ENCODE results near the gene VSIG10. TPM values are rescaled to one million over a fixed set of nuclear protein-coding genes. Genes with fewer than 3 reads are reported as not detected.
A peak's percentile ranks its signal among the peaks of the same experiment; 100 is the strongest.

Gene VSIG10
- total and polyA plus RNA-seq, 2 of the 4 experiments (the other 2 are of a cell fraction) = 5.9 to 10.0 TPM

DNA sequence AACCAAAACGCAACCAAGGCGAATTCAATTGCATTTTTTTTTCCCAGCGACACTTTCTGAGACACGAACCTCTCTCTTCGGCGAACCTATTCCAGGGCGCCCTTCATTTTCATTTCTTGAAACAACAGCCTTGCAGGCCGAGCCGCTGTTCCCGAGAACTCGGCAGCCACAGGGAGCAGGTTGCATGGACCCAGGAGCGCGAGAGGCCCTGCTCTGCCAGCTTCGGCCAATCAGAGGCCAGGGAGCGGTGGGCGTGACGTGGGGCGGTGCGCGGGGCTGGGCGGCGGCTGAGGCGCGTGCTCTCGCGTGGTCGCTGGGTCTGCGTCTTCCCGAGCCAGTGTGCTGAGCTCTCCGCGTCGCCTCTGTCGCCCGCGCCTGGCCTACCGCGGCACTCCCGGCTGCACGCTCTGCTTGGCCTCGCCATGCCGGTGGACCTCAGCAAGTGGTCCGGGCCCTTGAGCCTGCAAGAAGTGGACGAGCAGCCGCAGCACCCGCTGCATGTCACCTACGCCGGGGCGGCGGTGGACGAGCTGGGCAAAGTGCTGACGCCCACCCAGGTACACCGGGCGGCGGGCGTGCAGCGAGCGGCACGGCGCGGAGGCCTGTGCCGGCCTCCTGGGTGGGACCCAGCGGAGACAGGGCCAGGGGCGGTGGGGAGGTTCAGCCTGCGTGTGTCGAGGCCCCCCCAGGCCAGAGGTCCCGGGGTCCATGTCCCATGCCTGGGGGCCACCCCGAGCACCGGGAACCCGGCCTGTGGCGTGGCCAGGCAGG lies 32.2 kb upstream of the VSIG10 start, which contains the start of gene PEBP1:
PEBP1 (plus strand) TSS at position 337 of the 771 bp plus-strand sequence; CDS start at position 423, 86 bp downstream.
- H3K9ac ChIP-seq (ENCODE audit: low read depth, low read length) = peak within 1 kb of the TSS; percentile 84
- H3K23ac ChIP-seq (ENCODE audit: low read depth, low read length) = peak within 1 kb of the TSS; percentile 60
- no peak within 1 kb of the TSS for H2BK15ac ChIP-seq (ENCODE audit: low read depth, low read length)
- peak within 1 kb of the TSS; percentile 58 for H3K4ac ChIP-seq (ENCODE audit: low read depth, low read length)
- peak within 1 kb of the TSS; percentile 51 for H2BK5ac ChIP-seq (ENCODE audit: low read depth, low read length, poor library complexity, severe bottlenecking)
- H3K36me3 ChIP-seq (ENCODE audit: control insufficient read depth, insufficient read depth, low read length) = peaks cover 12% of the 10 kb centered on the region
- peak within 1 kb of the TSS; percentile 97 for H2AFZ ChIP-seq (replicated peaks; ENCODE audit: low read length, poor library complexity)
- H3K4me3 ChIP-seq (ENCODE audit: insufficient read depth, low read depth, low read length) = peak within 1 kb of the TSS; percentile 78
- peak within 1 kb of the TSS; percentile 72; the same call in 1 of the 2 replicates for H2AK5ac ChIP-seq (ENCODE audit: low read depth, low read length)
- peak within 1 kb of the TSS; percentile 42 for H3K27ac ChIP-seq (ENCODE audit: insufficient read depth, low read length)
- DNase-seq (peak; percentile 84), ATAC-seq (ENCODE audit: low read depth) (peak; percentile 99)
- peaks cover 11 to 37% of the 10 kb centered on the region in 2 experiments for H3K79me1 ChIP-seq (ENCODE audit: low read depth in 1 of 2, low read length in 2 of 2)
- TF ChIP-seq, protein P1, sequence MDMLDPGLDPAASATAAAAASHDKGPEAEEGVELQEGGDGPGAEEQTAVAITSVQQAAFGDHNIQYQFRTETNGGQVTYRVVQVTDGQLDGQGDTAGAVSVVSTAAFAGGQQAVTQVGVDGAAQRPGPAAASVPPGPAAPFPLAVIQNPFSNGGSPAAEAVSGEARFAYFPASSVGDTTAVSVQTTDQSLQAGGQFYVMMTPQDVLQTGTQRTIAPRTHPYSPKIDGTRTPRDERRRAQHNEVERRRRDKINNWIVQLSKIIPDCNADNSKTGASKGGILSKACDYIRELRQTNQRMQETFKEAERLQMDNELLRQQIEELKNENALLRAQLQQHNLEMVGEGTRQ (IDR thresholded peaks at IDR 0.05; ENCODE audit: low read depth, low read length) = peak; percentile 63
- TF ChIP-seq MAZ (IDR thresholded peaks at IDR 0.05; ENCODE audit: borderline replicate concordance, low read depth, low read length) (peak; percentile 28; the same call in 1 of the 2 replicates), CEBPB (IDR thresholded peaks at IDR 0.05; ENCODE audit: low read depth, low read length) (no peak), POLR2A (IDR thresholded peaks at IDR 0.05; ENCODE audit: low read depth, low read length) (peak; percentile 67; the same call in 1 of the 2 replicates), MXI1 (IDR thresholded peaks at IDR 0.05; ENCODE audit: borderline replicate concordance, low read depth, low read length) (peak; percentile 95)
- TF ChIP-seq, protein P2, sequence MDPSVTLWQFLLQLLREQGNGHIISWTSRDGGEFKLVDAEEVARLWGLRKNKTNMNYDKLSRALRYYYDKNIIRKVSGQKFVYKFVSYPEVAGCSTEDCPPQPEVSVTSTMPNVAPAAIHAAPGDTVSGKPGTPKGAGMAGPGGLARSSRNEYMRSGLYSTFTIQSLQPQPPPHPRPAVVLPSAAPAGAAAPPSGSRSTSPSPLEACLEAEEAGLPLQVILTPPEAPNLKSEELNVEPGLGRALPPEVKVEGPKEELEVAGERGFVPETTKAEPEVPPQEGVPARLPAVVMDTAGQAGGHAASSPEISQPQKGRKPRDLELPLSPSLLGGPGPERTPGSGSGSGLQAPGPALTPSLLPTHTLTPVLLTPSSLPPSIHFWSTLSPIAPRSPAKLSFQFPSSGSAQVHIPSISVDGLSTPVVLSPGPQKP (IDR thresholded peaks at IDR 0.05; ENCODE audit: borderline replicate concordance, low read depth, low read length) = no peak
- no peaks in the 10 kb centered on the region for H3K9me3 ChIP-seq (ENCODE audit: control insufficient read depth, insufficient read depth, low read length)
- H3K27me3 ChIP-seq (ENCODE audit: control insufficient read depth, insufficient read depth, low read length) = no peaks in the 10 kb centered on the region
- H4K20me1 ChIP-seq (ENCODE audit: insufficient read depth, low read length) = no peaks in the 10 kb centered on the region
- ChIA-PET CTCF (interaction anchor here (0.6 to 0.8 kb wide), 3 partner anchors 72 to 240 kb away, joined by 3 to 4 read pairs (median 3); no protein-coding TSS in a partner anchor), POLR2A (ENCODE audit: unreplicated experiment) (interaction anchor here (0.6 kb wide), 2 partner anchors 73 to 1762 kb away, joined by 9 to 16 read pairs; no protein-coding TSS in a partner anchor)
- peak within 1 kb of the TSS in 1 of 2 experiments; percentile 76; a peak in 1 of 4 replicates for H4K8ac ChIP-seq (ENCODE audit: low read depth in 2 of 2, low read length in 2 of 2)
- no TSS peak for BruUV-seq (replicated peaks)
- H2AK9ac ChIP-seq (replicated peaks; ENCODE audit: low read depth, low read length, poor library complexity) = peak within 1 kb of the TSS; percentile 95
- peak within 1 kb of the TSS; percentile 51; the same call in 1 of the 2 replicates for H4K91ac ChIP-seq (ENCODE audit: insufficient read depth, low read depth, low read length)
- peaks cover 5% of the 10 kb centered on the region; the same call in 1 of the 2 replicates for H3K9me1 ChIP-seq (ENCODE audit: insufficient read depth, low read length)
- peak within 1 kb of the TSS; percentile 57 for H3K56ac ChIP-seq (ENCODE audit: extremely low read depth, insufficient read depth, low read length)
- no peak within 1 kb of the TSS for H3K18ac ChIP-seq (ENCODE audit: low read depth, low read length)
- 1% methylated on average over 38 of the region's 70 CpGs; no CpG with 5 or more reads in 1 of the 2 experiments for WGBS, 2 experiments (ENCODE audit: extremely low coverage in 2 of 2, insufficient read length in 1 of 2)
- H3K14ac ChIP-seq (replicated peaks; ENCODE audit: low read depth, low read length) = peak within 1 kb of the TSS; percentile 48
- dilution Hi-C loops (cut with HindIII; ENCODE audit: low sequenced_read_pairs, unreplicated experiment) = no loop called here
- intact Hi-C loops (cut with micrococcal nuclease) = loop anchor here (2.0 to 5.0 kb wide), 3 partner anchors 74 to 1531 kb away; partner anchors contain the start of genes PRKAB1 and WSB2
- H2BK20ac ChIP-seq (ENCODE audit: low read depth, low read length) = no peak within 1 kb of the TSS
- H4K5ac ChIP-seq (ENCODE audit: low read depth, low read length) = no peak within 1 kb of the TSS; the same call in 1 of the 2 replicates
- H3K4me1 ChIP-seq (ENCODE audit: control insufficient read depth, insufficient read depth, low read length) = peaks cover 2% of the 10 kb centered on the region; the same call in 1 of the 2 replicates
- H3K4me2 ChIP-seq (ENCODE audit: low read depth, low read length) = peak within 1 kb of the TSS; percentile 92
- in situ Hi-C loops (cut with MboI; ENCODE audit: low sequenced_read_pairs) = loop anchor here (25.0 kb wide), 1 partner anchor 274 kb away; no protein-coding TSS in a partner anchor
- H2BK120ac ChIP-seq (ENCODE audit: low read depth, low read length) = no peak within 1 kb of the TSS

All from IMR-90 (cell line).